Thyroid gland (tissue), 4 donors: Measurements from ENCODE around the gene SMG9. TPM values are rescaled to one million over a fixed set of nuclear protein-coding genes. Genes with fewer than 3 reads are reported as not detected.

ENCODE experiments used
- DNase-seq, 2 donors: peaks; one replicate each; pipeline ENCODE4 v3.0.0-alpha.2; 2019
- H3K27ac ChIP-seq, 3 donors: fragments of 200-600 bp; sonication (generic); 1 replicate in 2 of 3; 2 replicates in 1 of 3; pipeline ENCODE4 v1.5.1; 2016 to 2019; ENCODE audit warnings: mild to moderate bottlenecking in 1 of 3, moderate library complexity in 1 of 3
- H3K27me3 ChIP-seq: fragments of 200-600 bp; sonication (generic); one replicate; pipeline ENCODE4 v1.5.1; 2019
- H3K36me3 ChIP-seq, 2 donors: fragments of 200-600 bp; sonication (generic); one replicate each; pipeline ENCODE4 v1.5.1; 2016 to 2019
- H3K4me1 ChIP-seq, 2 donors: fragments of 200-600 bp; sonication (generic); one replicate each; pipeline ENCODE4 v1.5.1; 2017 to 2019
- H3K4me3 ChIP-seq, 3 donors: fragments of 200-600 bp; sonication (generic); replicated peaks in 1 of 3; 1 replicate in 2 of 3; 2 replicates in 1 of 3; pipeline ENCODE4 v1.5.1; 2016; ENCODE audit warnings: mild to moderate bottlenecking in 1 of 3
- H3K9me3 ChIP-seq: fragments of 200-600 bp; sonication (generic); one replicate; pipeline ENCODE4 v1.5.1; 2017
- POLR2A ChIP-seq, 2 donors: fragments of 450-650 bp; IDR thresholded peaks; one replicate each; pipeline ENCODE4 v1.6.1; 2017; ENCODE audit warnings: antibody characterized with exemption in 2 of 2, mild to moderate bottlenecking in 2 of 2, moderate library complexity in 1 of 2
- WGBS, 2 donors: methylation state at CpG; one replicate each; pipeline ENCODE4 v1.1.5; 2017; 5-methylcytosine and 5-hydroxymethylcytosine counted together
- intact Hi-C: fragments of 100-400 bp; cut with DNase I; formaldehyde crosslinking; loops from one replicate; pipeline ENCODE4 v1.15.1; 2023
- total RNA-seq, 4 donors: library from RNA; depleted of rRNA; stranded (reverse); fragments of >200 nt; gene quantifications; one replicate each; pipeline ENCODE4 v1.2.3, GENCODE V29; 2016
- TF ChIP-seq, protein P1 (sequence below), 6 experiments: fragments of 200-600 bp in 3 of 6; fragments of 450-650 bp in 3 of 6; sonication (generic) in 3 of 6; IDR thresholded peaks; one replicate each; pipeline ENCODE4 v1.5.1; 2016 to 2019; ENCODE audit warnings: antibody characterized with exemption in 6 of 6, mild to moderate bottlenecking in 2 of 6, inconsistent platforms in 1 of 6, moderate library complexity in 1 of 6

The SMG9 gene
- total RNA-seq, 4 donors from 2014 or later = 15.5 to 34.4 (median 18.8) TPM

- TF ChIP-seq, protein P1, sequence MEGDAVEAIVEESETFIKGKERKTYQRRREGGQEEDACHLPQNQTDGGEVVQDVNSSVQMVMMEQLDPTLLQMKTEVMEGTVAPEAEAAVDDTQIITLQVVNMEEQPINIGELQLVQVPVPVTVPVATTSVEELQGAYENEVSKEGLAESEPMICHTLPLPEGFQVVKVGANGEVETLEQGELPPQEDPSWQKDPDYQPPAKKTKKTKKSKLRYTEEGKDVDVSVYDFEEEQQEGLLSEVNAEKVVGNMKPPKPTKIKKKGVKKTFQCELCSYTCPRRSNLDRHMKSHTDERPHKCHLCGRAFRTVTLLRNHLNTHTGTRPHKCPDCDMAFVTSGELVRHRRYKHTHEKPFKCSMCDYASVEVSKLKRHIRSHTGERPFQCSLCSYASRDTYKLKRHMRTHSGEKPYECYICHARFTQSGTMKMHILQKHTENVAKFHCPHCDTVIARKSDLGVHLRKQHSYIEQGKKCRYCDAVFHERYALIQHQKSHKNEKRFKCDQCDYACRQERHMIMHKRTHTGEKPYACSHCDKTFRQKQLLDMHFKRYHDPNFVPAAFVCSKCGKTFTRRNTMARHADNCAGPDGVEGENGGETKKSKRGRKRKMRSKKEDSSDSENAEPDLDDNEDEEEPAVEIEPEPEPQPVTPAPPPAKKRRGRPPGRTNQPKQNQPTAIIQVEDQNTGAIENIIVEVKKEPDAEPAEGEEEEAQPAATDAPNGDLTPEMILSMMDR (IDR thresholded peaks at IDR 0.05) = no peak
- no peak for TF ChIP-seq POLR2A (IDR thresholded peaks at IDR 0.05)
- no peak overlapping the region for H3K27ac ChIP-seq
- no peak for DNase-seq
- H3K9me3 ChIP-seq = no peaks in the 10 kb centered on the region
- no peaks in the 10 kb centered on the region for H3K27me3 ChIP-seq
- peaks cover 47 to 66% of the 10 kb centered on the region in 2 donors for H3K36me3 ChIP-seq
- intact Hi-C loops = no loop called here
- H3K4me1 ChIP-seq = no peaks in the 10 kb centered on the region
- 94 to 97% methylated on average over 6 of the region's 6 CpGs for WGBS, 2 donors
- no peak overlapping the region for H3K4me3 ChIP-seq
These were observed 19.7 kb downstream of the SMG9 start for GRCh38 chr19:43735013-43735412.

- H3K9me3 ChIP-seq = no peaks in the 10 kb centered on the region
- no peak overlapping the region for H3K27ac ChIP-seq
- DNase-seq = no peak
- TF ChIP-seq, protein P1 (IDR thresholded peaks at IDR 0.05) = no peak
- TF ChIP-seq POLR2A (IDR thresholded peaks at IDR 0.05) = no peak
- H3K4me1 ChIP-seq = no peaks in the 10 kb centered on the region
- peaks cover 33 to 46% of the 10 kb centered on the region in 2 donors for H3K36me3 ChIP-seq
- no peak overlapping the region for H3K4me3 ChIP-seq
- WGBS, 2 donors = 73 to 90% methylated on average over 1 of the region's 1 CpG
- intact Hi-C loops = no loop called here
- H3K27me3 ChIP-seq = no peaks in the 10 kb centered on the region
These were observed 22.9 kb downstream of the SMG9 start for GRCh38 chr19:43731846-43732245.

DNA sequence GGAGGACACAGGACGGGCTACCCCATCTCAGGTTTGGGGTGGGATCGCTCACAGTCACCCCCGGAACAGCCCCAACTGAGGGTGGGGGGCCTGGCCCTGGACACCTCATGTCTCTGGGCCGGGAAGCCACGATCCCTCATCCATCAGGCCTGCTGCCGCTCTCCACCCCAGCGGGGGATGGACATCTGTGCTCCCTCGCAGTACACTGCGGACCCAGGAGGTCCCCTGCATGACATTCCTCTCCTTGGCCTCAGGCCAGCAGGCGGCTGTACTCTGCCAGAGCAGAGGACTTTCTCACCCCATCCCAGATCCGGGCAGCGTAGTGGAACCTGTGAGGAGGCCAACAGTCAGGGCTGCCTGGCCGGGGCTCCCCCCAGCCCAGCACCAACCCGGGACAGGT, 23.4 kb downstream of the SMG9 start:
- 77 to 79% methylated on average over 6 to 10 of the region's 14 CpGs for WGBS, 2 donors

GRCh38 chr19:43729919-43730318, 24.8 kb downstream of the SMG9 start:
- intact Hi-C loops = no loop called here
- H3K4me3 ChIP-seq = no peak overlapping the region
- H3K27me3 ChIP-seq = no peaks in the 10 kb centered on the region
- H3K27ac ChIP-seq = no peak overlapping the region
- no peaks in the 10 kb centered on the region for H3K9me3 ChIP-seq
- WGBS, 2 donors = 86 to 89% methylated on average over 5 of the region's 5 CpGs
- H3K36me3 ChIP-seq = peaks cover 26 to 39% of the 10 kb centered on the region in 2 donors
- DNase-seq = no peak
- TF ChIP-seq, protein P1 (IDR thresholded peaks at IDR 0.05) = no peak
- TF ChIP-seq POLR2A (IDR thresholded peaks at IDR 0.05) = no peak
- no peaks in the 10 kb centered on the region for H3K4me1 ChIP-seq

More for the DNA sequence above, 23.4 kb downstream of the SMG9 start:
- TF ChIP-seq, protein P1 (IDR thresholded peaks at IDR 0.05) = no peak
- TF ChIP-seq POLR2A (IDR thresholded peaks at IDR 0.05) = no peak
- H3K27me3 ChIP-seq = no peaks in the 10 kb centered on the region
- H3K4me1 ChIP-seq = no peaks in the 10 kb centered on the region
- no peak for DNase-seq
- peaks cover 28 to 41% of the 10 kb centered on the region in 2 donors for H3K36me3 ChIP-seq
- intact Hi-C loops = no loop called here
- H3K27ac ChIP-seq = no peak overlapping the region
- H3K4me3 ChIP-seq = no peak overlapping the region
- H3K9me3 ChIP-seq = no peaks in the 10 kb centered on the region

- WGBS, 2 donors = 76 to 100% methylated on average over 1 to 4 of the region's 4 CpGs
- Histone ChIP-seq H3K4me1 (no peaks in the 10 kb centered on the region), H3K4me3 (no peak overlapping the region), H3K27ac (no peak overlapping the region), H3K36me3 (peaks cover 14 to 25% of the 10 kb centered on the region in 2 donors), H3K27me3 (no peaks in the 10 kb centered on the region), H3K9me3 (no peaks in the 10 kb centered on the region)
- no peak for DNase-seq
- intact Hi-C loops = no loop called here
- TF ChIP-seq POLR2A (IDR thresholded peaks at IDR 0.05) = no peak
- TF ChIP-seq, protein P1 (IDR thresholded peaks at IDR 0.05) = no peak
These were observed 27.2 kb downstream of the SMG9 start for GRCh38 chr19:43727593-43727853.
